ENCODE results near the gene PCDHGB4.
"Not testable (repeated sequence)": the region's sequence is repeated elsewhere in the genome, so short reads cannot be mapped to it uniquely, and the experiment has no call there.

Gene PCDHGB4

GRCh38 chr5:141409598-141410306 is 22.3 kb downstream of the PCDHGB4 start:
- TF ChIP-seq CTCF (IDR thresholded peaks at IDR 0.05; ENCODE audit: borderline replicate concordance, insufficient read depth, low read depth, low read length): no peak

GRCh38 chr5:141411575-141411974 is 24.1 kb downstream of the PCDHGB4 start:
- no peak overlapping the region for H3K4me3 ChIP-seq (ENCODE audit: low read depth, low read length)
- TF ChIP-seq CTCF (IDR thresholded peaks at IDR 0.05; ENCODE audit: borderline replicate concordance, insufficient read depth, low read depth, low read length): no peak

More at GRCh38 chr5:141409598-141410306, 22.3 kb downstream of the PCDHGB4 start:
- H3K4me3 ChIP-seq (ENCODE audit: low read depth, low read length): no peak overlapping the region

GRCh38 chr5:141412854-141413539 is 25.5 kb downstream of the PCDHGB4 start, which contains the start of gene PCDHGA10:
PCDHGA10 (plus strand) TSS chr5:141412987; CDS start chr5:141413176, 189 bp downstream.
- H3K4me3 ChIP-seq (ENCODE audit: low read depth, low read length): peak within 1 kb of the TSS; percentile 79
- peak; percentile 66 for TF ChIP-seq CTCF (IDR thresholded peaks at IDR 0.05; ENCODE audit: borderline replicate concordance, insufficient read depth, low read depth, low read length)

GRCh38 chr5:141413540-141414069 is 26.1 kb downstream of the PCDHGB4 start:
- H3K4me3 ChIP-seq (ENCODE audit: low read depth, low read length): peak overlapping the region; percentile 79

GRCh38 chr5:141414548-141415274 is 27.2 kb downstream of the PCDHGB4 start:
- not testable (repeated sequence) for H3K4me3 ChIP-seq (ENCODE audit: low read depth, low read length)

More at GRCh38 chr5:141413540-141414069, 26.1 kb downstream of the PCDHGB4 start:
- TF ChIP-seq CTCF (IDR thresholded peaks at IDR 0.05; ENCODE audit: borderline replicate concordance, insufficient read depth, low read depth, low read length): no peak

GRCh38 chr5:141415275-141415618 is 27.7 kb downstream of the PCDHGB4 start:
- H3K4me3 ChIP-seq (ENCODE audit: low read depth, low read length): not testable (repeated sequence)

- peak within 1 kb of the TSS; percentile 61 for H3K4me3 ChIP-seq (ENCODE audit: low read depth, low read length)
- peak; percentile 82 for TF ChIP-seq CTCF (IDR thresholded peaks at IDR 0.05; ENCODE audit: borderline replicate concordance, insufficient read depth, low read depth, low read length)
These were observed 30.1 kb downstream of the PCDHGB4 start, which contains the start of gene PCDHGB7 for GRCh38 chr5:141417494-141418172. PCDHGB7 (plus strand) TSS chr5:141417677; CDS start chr5:141417860, 183 bp downstream.

Data from GM12875 (cell line).